SK-N-SH (cell line): ENCODE data around the gene IL32.

Experiments
- EP300 ChIP-seq, 2 experiments: IDR thresholded peaks; 2 replicates each; pipeline versions ENCODE4 v1.4.0 to v1.6.1; 2012; ENCODE audit warnings: borderline replicate concordance in 1 of 2, low read depth in 1 of 2, low read length in 1 of 2
- RAD21 ChIP-seq: IDR thresholded peaks from 2 replicates; pipeline ENCODE4 v1.6.1; 2012; ENCODE audit warnings: mild to moderate bottlenecking, low read length
- TF ChIP-seq, protein P1 (sequence below): fragments of 200-600 bp; sonication (generic); IDR thresholded peaks from 2 replicates; pipeline ENCODE4 v1.6.1; 2017; ENCODE audit warnings: antibody characterized with exemption, mild to moderate bottlenecking, moderate library complexity

- TF ChIP-seq RAD21 (no peak), EP300 (IDR thresholded peaks at IDR 0.05; ENCODE audit: borderline replicate concordance in 1 of 2, low read depth in 1 of 2, low read length in 1 of 2) (no peak)
- TF ChIP-seq, protein P1, sequence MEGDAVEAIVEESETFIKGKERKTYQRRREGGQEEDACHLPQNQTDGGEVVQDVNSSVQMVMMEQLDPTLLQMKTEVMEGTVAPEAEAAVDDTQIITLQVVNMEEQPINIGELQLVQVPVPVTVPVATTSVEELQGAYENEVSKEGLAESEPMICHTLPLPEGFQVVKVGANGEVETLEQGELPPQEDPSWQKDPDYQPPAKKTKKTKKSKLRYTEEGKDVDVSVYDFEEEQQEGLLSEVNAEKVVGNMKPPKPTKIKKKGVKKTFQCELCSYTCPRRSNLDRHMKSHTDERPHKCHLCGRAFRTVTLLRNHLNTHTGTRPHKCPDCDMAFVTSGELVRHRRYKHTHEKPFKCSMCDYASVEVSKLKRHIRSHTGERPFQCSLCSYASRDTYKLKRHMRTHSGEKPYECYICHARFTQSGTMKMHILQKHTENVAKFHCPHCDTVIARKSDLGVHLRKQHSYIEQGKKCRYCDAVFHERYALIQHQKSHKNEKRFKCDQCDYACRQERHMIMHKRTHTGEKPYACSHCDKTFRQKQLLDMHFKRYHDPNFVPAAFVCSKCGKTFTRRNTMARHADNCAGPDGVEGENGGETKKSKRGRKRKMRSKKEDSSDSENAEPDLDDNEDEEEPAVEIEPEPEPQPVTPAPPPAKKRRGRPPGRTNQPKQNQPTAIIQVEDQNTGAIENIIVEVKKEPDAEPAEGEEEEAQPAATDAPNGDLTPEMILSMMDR: no peak
Observed at GRCh38 chr16:3080024-3080423, 14.6 kb downstream of the IL32 start.
